Endothelial cell of umbilical vein (primary cell): Measurements from ENCODE around the gene GXYLT2. TPM values are rescaled to one million over a fixed set of nuclear protein-coding genes. Genes with fewer than 3 reads are reported as not detected.

ENCODE experiments used
- BruUV-seq: library from RNA; stranded (reverse); fragments of 400-500 nt; replicated peaks from 2 replicates; lab custom pipeline; 2021; lab: Mats Ljungman, UMichigan
- CTCF ChIA-PET: fragments of 300-600, 350-600 bp; sonication (Branson Sonifier 250); formaldehyde crosslinking; loops from one replicate; lab custom pipeline; 2021; ENCODE audit warnings: antibody characterized with exemption, inconsistent platforms; lab: Charles Lee
- POLR2A ChIA-PET: fragments of 300-600, 350-600 bp; sonication (Branson Sonifier 250); formaldehyde crosslinking; loops from one replicate; lab custom pipeline; 2021; ENCODE audit warnings: antibody characterized with exemption, inconsistent platforms; lab: Charles Lee
- DNase-seq: peaks from one replicate; pipeline ENCODE4 v3.0.0-alpha.2; 2011; ENCODE audit warnings: low read depth, low spot score
- FAIRE-seq: peaks from 2 replicates; lab custom pipeline; 2011; peaks lifted over from hg19 to GRCh38; lab: Jason Lieb, UNC
- H2AFZ ChIP-seq: 2 replicates; pipeline ENCODE4 v1.6.0; 2012; ENCODE audit warnings: low read depth, low read length, control low read depth, inconsistent platforms
- H3K27ac ChIP-seq: 2 replicates; pipeline ENCODE4 v1.5.1; 2011; ENCODE audit warnings: low read depth, mild to moderate bottlenecking, control low read depth, low read length, moderate library complexity; ENCODE audit not compliant: insufficient read depth
- H3K27me3 ChIP-seq, 2 experiments: 2 replicates each; pipeline versions ENCODE4 v1.6.0 to v1.6.1; 2011; ENCODE audit warnings: low read length in 2 of 2, mixed read lengths in 1 of 2; ENCODE audit not compliant: control insufficient read depth in 2 of 2, insufficient read depth in 2 of 2
- H3K36me3 ChIP-seq, 2 experiments: 2 replicates in 1 of 2; 3 replicates in 1 of 2; pipeline ENCODE4 v1.5.1; 2011; ENCODE audit warnings: low read length in 2 of 2, mild to moderate bottlenecking in 1 of 2, moderate library complexity in 1 of 2; ENCODE audit not compliant: control insufficient read depth in 2 of 2, insufficient read depth in 2 of 2; ENCODE audit errors: extremely low read depth in 1 of 2
- H3K4me1 ChIP-seq: 3 replicates; pipeline ENCODE4 v1.5.1; 2011; ENCODE audit warnings: mild to moderate bottlenecking, low read length; ENCODE audit not compliant: control insufficient read depth, insufficient read depth; ENCODE audit errors: extremely low read depth
- H3K4me2 ChIP-seq: 2 replicates; pipeline ENCODE4 v1.6.1; 2011; ENCODE audit warnings: low read length, control low read depth, mixed read lengths; ENCODE audit not compliant: insufficient read depth
- H3K4me3 ChIP-seq, 3 experiments: fragments of 200-600 bp in 1 of 3; sonication (generic), shearing (Covaris generic) in 1 of 3; replicated peaks in 1 of 3; 2 replicates each; pipeline ENCODE4 v1.5.1; 2011 to 2016; ENCODE audit warnings: control low read depth in 3 of 3, low read length in 3 of 3, mild to moderate bottlenecking in 2 of 3, inconsistent platforms in 1 of 3, low read depth in 1 of 3, moderate library complexity in 1 of 3; ENCODE audit not compliant: insufficient read depth in 1 of 3
- H3K79me2 ChIP-seq: 2 replicates; pipeline ENCODE4 v1.6.0; 2012; ENCODE audit warnings: low read length, inconsistent platforms; ENCODE audit not compliant: control insufficient read depth, insufficient read depth
- H3K9ac ChIP-seq: replicated peaks from 2 replicates; pipeline ENCODE3; 2011; ENCODE audit warnings: low read length, control low read depth; ENCODE audit not compliant: insufficient read depth; ENCODE audit errors: extremely low read depth
- H3K9me1 ChIP-seq: replicated peaks from 3 replicates; pipeline ENCODE4 v1.6.0; 2011; ENCODE audit warnings: mild to moderate bottlenecking, low read length; ENCODE audit not compliant: control insufficient read depth, insufficient read depth; ENCODE audit errors: extremely low read depth
- H3K9me3 ChIP-seq: replicated peaks from 2 replicates; pipeline ENCODE4 v1.5.1; 2012; ENCODE audit warnings: low read length, inconsistent platforms; ENCODE audit not compliant: control insufficient read depth, insufficient read depth
- H4K20me1 ChIP-seq: replicated peaks from 2 replicates; pipeline ENCODE3; 2011; ENCODE audit warnings: mild to moderate bottlenecking, low read length; ENCODE audit not compliant: control insufficient read depth, insufficient read depth; ENCODE audit errors: extremely low read depth
- EZH2 ChIP-seq: IDR thresholded peaks from 2 replicates; pipeline ENCODE4 v1.6.1; 2012; ENCODE audit warnings: borderline replicate concordance, low read depth, mild to moderate bottlenecking, moderate library complexity, low read length, inconsistent platforms; ENCODE audit not compliant: severe bottlenecking
- FOS ChIP-seq: IDR thresholded peaks from 2 replicates; pipeline ENCODE4 v1.6.1; 2011; ENCODE audit warnings: mild to moderate bottlenecking, low read length, moderate library complexity, borderline replicate concordance; ENCODE audit not compliant: insufficient read depth
- GATA2 ChIP-seq: IDR thresholded peaks from 2 replicates; pipeline ENCODE4 v1.7.0; 2011; ENCODE audit warnings: low read depth, mild to moderate bottlenecking, moderate library complexity, mixed read lengths, low read length; ENCODE audit not compliant: insufficient read length, insufficient read depth
- JUN ChIP-seq: IDR thresholded peaks from 2 replicates; pipeline ENCODE4 v1.6.1; 2011; ENCODE audit warnings: borderline replicate concordance, low read depth; ENCODE audit not compliant: insufficient read length, insufficient read depth
- MYC ChIP-seq: IDR thresholded peaks from one replicate; pipeline ENCODE4 v1.6.1; 2011; ENCODE audit warnings: mild to moderate bottlenecking, low read depth, low read length
- POLR2A ChIP-seq: IDR thresholded peaks from 2 replicates; pipeline ENCODE4 v1.6.1; 2012; ENCODE audit warnings: low read depth, mild to moderate bottlenecking, control low read depth, low read length
- POLR2AphosphoS5 ChIP-seq: IDR thresholded peaks from 2 replicates; pipeline ENCODE4 v1.6.1; 2012; ENCODE audit warnings: low read depth, mild to moderate bottlenecking, control low read depth, low read length, moderate library complexity; ENCODE audit not compliant: insufficient read depth
- dilution Hi-C: fragments of 300-500 bp; cut with MboI; formaldehyde crosslinking; loops from one replicate; pipeline ENCODE4 v1.15.0; 2019; ENCODE audit warnings: low sequenced_read_pairs; ENCODE audit not compliant: extremely low pct_ligation_motif_present
- intact Hi-C: fragments of 100-400 bp; cut with micrococcal nuclease; formaldehyde crosslinking; loops from one replicate; pipeline ENCODE4 v1.10.0; 2022
- polyA plus RNA-seq, 4 experiments: library from polyadenylated mRNA; depleted of rRNA in 3 of 4; stranded (reverse) in 3 of 4; unstranded in 1 of 4; fragments of >200 nt; gene quantifications; 2 replicates each; pipeline versions ENCODE4 v1.2.1 to v1.2.3, GENCODE V29; 2011 to 2012; ENCODE audit warnings: missing spikeins in 1 of 4
- total RNA-seq: library from RNA; stranded (reverse); gene quantifications from 2 replicates; pipeline ENCODE4 v1.2.3, GENCODE V29; 2021
- TF ChIP-seq, protein P1 (sequence below), 2 donors: IDR thresholded peaks; 1 replicate in 1 of 2; 2 replicates in 1 of 2; pipeline ENCODE4 v1.5.1; 2011; ENCODE audit warnings: low read length in 2 of 2, mild to moderate bottlenecking in 2 of 2, moderate library complexity in 2 of 2, control low read depth in 1 of 2, inconsistent platforms in 1 of 2, low read depth in 1 of 2; ENCODE audit not compliant: insufficient read depth in 1 of 2; ENCODE audit errors: extremely low read depth in 1 of 2
- TF ChIP-seq, protein P2 (sequence below): IDR thresholded peaks from 2 replicates; pipeline ENCODE4 v1.6.1; 2011; ENCODE audit not compliant: insufficient read depth, insufficient read length

GXYLT2 gene
- total and polyA plus RNA-seq, 2 donors (not counting 3 experiments of a cell fraction or from before 2014, with no cell fraction given): 0.07 to 0.24 TPM

DNA sequence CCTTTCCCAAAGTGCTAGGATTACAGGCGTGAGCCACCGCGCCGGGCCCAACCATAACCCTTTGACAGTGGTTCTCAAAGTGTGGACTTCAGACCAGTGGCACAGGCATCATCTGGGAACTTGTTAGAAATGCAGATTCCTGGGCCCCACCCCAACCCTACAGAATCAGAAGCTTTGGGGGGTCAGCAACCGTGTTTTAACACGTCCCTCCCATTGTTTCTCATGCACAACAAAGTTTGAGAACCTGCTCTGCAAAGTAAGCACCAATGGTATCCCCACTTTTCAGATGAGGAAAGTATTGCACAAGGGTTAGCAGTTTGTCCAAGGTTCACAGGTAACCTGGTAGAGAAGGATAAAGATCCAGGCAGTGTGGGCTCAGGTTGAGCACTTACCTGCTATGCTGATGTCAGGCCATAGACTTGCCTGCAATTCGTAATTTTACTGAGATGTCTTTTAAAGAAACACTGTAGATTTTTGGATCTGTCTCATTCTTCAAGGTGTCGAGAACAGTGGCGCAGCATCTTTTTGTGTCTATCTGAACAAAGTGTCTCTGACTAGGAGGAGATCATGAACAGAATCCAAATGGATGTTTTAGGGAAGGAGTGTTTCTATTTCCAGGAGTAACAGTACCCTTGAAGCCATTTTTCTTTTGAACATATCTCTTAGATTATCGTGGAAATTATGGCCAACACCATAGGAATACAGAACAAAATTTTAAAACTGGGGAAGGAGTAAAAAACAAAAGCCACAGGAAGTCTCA, 2.5 kb downstream of the GXYLT2 start:
- POLR2A ChIA-PET: no interaction called here
- H3K79me2 ChIP-seq: no peaks in the 10 kb centered on the region
- DNase-seq (no peak), FAIRE-seq (no peak)
- H3K9ac ChIP-seq: no peak overlapping the region
- H3K4me2 ChIP-seq: no peak overlapping the region
- no peaks in the 10 kb centered on the region for H3K9me3 ChIP-seq
- peaks cover 5% of the 10 kb centered on the region for H3K4me1 ChIP-seq
- no peak overlapping the region for H3K4me3 ChIP-seq
- H3K27me3 ChIP-seq: peaks cover 34 to 46% of the 10 kb centered on the region in 2 experiments
- intact Hi-C loops: no loop called here
- no peak overlapping the region for H2AFZ ChIP-seq
- BruUV-seq: no TSS peak
- no peaks in the 10 kb centered on the region for H3K36me3 ChIP-seq
- dilution Hi-C loops: no loop called here
- CTCF ChIA-PET: no interaction called here
- no peak overlapping the region for H3K27ac ChIP-seq
- H3K9me1 ChIP-seq: no peaks in the 10 kb centered on the region
- H4K20me1 ChIP-seq: no peaks in the 10 kb centered on the region
- no peak for TF ChIP-seq FOS
- no peak for TF ChIP-seq JUN
- TF ChIP-seq POLR2A: no peak
- TF ChIP-seq GATA2: no peak
- TF ChIP-seq POLR2AphosphoS5: no peak
- TF ChIP-seq MYC: no peak
- TF ChIP-seq, protein P1, sequence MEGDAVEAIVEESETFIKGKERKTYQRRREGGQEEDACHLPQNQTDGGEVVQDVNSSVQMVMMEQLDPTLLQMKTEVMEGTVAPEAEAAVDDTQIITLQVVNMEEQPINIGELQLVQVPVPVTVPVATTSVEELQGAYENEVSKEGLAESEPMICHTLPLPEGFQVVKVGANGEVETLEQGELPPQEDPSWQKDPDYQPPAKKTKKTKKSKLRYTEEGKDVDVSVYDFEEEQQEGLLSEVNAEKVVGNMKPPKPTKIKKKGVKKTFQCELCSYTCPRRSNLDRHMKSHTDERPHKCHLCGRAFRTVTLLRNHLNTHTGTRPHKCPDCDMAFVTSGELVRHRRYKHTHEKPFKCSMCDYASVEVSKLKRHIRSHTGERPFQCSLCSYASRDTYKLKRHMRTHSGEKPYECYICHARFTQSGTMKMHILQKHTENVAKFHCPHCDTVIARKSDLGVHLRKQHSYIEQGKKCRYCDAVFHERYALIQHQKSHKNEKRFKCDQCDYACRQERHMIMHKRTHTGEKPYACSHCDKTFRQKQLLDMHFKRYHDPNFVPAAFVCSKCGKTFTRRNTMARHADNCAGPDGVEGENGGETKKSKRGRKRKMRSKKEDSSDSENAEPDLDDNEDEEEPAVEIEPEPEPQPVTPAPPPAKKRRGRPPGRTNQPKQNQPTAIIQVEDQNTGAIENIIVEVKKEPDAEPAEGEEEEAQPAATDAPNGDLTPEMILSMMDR (IDR thresholded peaks at IDR 0.05; ENCODE audit: extremely low read depth in 1 of 2, insufficient read depth in 1 of 2, low read depth in 1 of 2, low read length in 2 of 2): no peak
- no peak for TF ChIP-seq EZH2
- TF ChIP-seq, protein P2, sequence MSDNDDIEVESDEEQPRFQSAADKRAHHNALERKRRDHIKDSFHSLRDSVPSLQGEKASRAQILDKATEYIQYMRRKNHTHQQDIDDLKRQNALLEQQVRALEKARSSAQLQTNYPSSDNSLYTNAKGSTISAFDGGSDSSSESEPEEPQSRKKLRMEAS: no peak
